Upper lobe of left lung (tissue), 4 donors: Measurements from ENCODE around the gene MCF2L.

ENCODE experiments used
- CTCF ChIP-seq, 6 experiments: fragments of 450-650 bp in 4 of 6; fragments of 200-600 bp in 2 of 6; sonication (generic) in 2 of 6; IDR thresholded peaks; one replicate each; pipeline ENCODE4 v1.5.1; 2016 to 2019; ENCODE audit warnings: antibody characterized with exemption in 6 of 6
- EP300 ChIP-seq, 4 donors: sonication (generic); formaldehyde crosslinking; IDR thresholded peaks; one replicate each; pipeline ENCODE4 v1.5.1; 2017; ENCODE audit warnings: antibody characterized with exemption in 4 of 4, control low read depth in 2 of 4

- no peak for TF ChIP-seq CTCF (IDR thresholded peaks at IDR 0.05)
- TF ChIP-seq EP300 (IDR thresholded peaks at IDR 0.05), result no peak
Observed at GRCh38 chr13:112977525-112977924, 8.5 kb downstream of the MCF2L start.
